Thymus (tissue), 11 donors: ENCODE results near the gene DUSP6. TPM values are rescaled to one million over a fixed set of nuclear protein-coding genes. Genes with fewer than 3 reads are reported as not detected.

ENCODE experiments used
- DNase-seq, 9 donors: peaks; one replicate each; pipeline ENCODE4 v3.0.0-alpha.2; 2013; ENCODE audit warnings: low spot score in 9 of 9, low read depth in 6 of 9, missing footprints in 1 of 9
- H3K27ac ChIP-seq, 2 donors: one replicate each; pipeline ENCODE4 v1.5.1; 2013; ENCODE audit warnings: control low read depth in 1 of 2, low read depth in 1 of 2, low read length in 1 of 2, mild to moderate bottlenecking in 1 of 2, moderate library complexity in 1 of 2
- H3K27me3 ChIP-seq, 2 donors: one replicate each; pipeline ENCODE4 v1.5.1; 2013; ENCODE audit warnings: low read length in 1 of 2; ENCODE audit not compliant: control insufficient read depth in 2 of 2, insufficient read depth in 1 of 2
- H3K36me3 ChIP-seq, 2 donors: one replicate each; pipeline ENCODE4 v1.5.1; 2013; ENCODE audit warnings: low read length in 1 of 2, mild to moderate bottlenecking in 1 of 2, moderate library complexity in 1 of 2; ENCODE audit not compliant: control insufficient read depth in 2 of 2, insufficient read depth in 2 of 2
- H3K4me1 ChIP-seq, 2 donors: one replicate each; pipeline ENCODE4 v1.5.1; 2013; ENCODE audit warnings: low read length in 2 of 2; ENCODE audit not compliant: control insufficient read depth in 2 of 2, insufficient read depth in 2 of 2
- H3K4me3 ChIP-seq, 2 donors: one replicate each; pipeline ENCODE4 v1.5.1; 2013; ENCODE audit warnings: low read length in 2 of 2, control low read depth in 1 of 2, mild to moderate bottlenecking in 1 of 2
- H3K9me3 ChIP-seq, 2 donors: one replicate each; pipeline ENCODE4 v1.5.1; 2013; ENCODE audit warnings: low read length in 1 of 2, mild to moderate bottlenecking in 1 of 2; ENCODE audit not compliant: control insufficient read depth in 2 of 2, insufficient read depth in 1 of 2
- WGBS: extraction: QIAGEN DNeasy Blood & Tissue Kit; methylation state at CpG from one replicate; pipeline ENCODE4 v1.1.7; 2013; 5-methylcytosine and 5-hydroxymethylcytosine counted together
- polyA plus RNA-seq: library from polyadenylated mRNA; stranded (reverse); fragments of 200-250 nt; gene quantifications from one replicate; pipeline ENCODE4 v1.2.3, GENCODE V29; 2013
- total RNA-seq: library from RNA; stranded (reverse); fragments of 120-200 nt; gene quantifications from one replicate; pipeline ENCODE4 v1.2.4, GENCODE V29; 2013
- donor health status: healthy.

The DUSP6 gene
- total and polyA plus RNA-seq, 2 donors: 33.5 to 45.0 TPM

- no peak overlapping the region for H3K4me3 ChIP-seq
- WGBS: 98% methylated on average over 3 of the region's 3 CpGs
Measured at GRCh38 chr12:89366676-89367364, 14.5 kb upstream of the DUSP6 start.

DNA sequence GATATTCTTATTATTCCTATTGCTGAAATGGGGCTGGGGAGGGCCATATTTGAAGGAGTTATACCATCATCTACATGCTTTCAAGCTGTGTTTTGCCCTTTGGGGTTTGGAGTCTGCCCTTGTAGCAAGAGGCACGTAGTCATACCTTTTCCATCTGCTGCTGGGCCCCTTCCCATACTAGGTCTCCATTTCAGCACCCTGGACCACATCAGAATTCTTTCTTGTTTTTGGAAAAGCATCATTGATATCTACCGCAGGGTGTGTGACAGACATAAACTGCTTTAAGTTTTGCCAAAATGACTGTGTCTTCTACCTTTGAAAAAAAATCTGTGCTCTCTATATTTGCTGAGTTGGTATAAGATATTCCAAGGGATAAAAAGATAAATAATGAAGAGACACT lies 12.3 kb upstream of the DUSP6 start:
- Histone ChIP-seq H3K4me3 (no peak overlapping the region), H3K4me1 (no peaks in the 10 kb centered on the region), H3K36me3 (no peaks in the 10 kb centered on the region), H3K27ac (no peak overlapping the region), H3K9me3 (no peaks in the 10 kb centered on the region), H3K27me3 (no peaks in the 10 kb centered on the region)
- DNase-seq: no peak
- 96% methylated on average over 2 of the region's 2 CpGs for WGBS

More at GRCh38 chr12:89366676-89367364, 14.5 kb upstream of the DUSP6 start:
- Histone ChIP-seq H3K27me3 (no peaks in the 10 kb centered on the region), H3K36me3 (no peaks in the 10 kb centered on the region), H3K27ac (no peak overlapping the region), H3K9me3 (no peaks in the 10 kb centered on the region), H3K4me1 (peaks cover 2 to 7% of the 10 kb centered on the region in 2 donors)
- DNase-seq: no peak

GRCh38 chr12:89364058-89364457 lies 11.8 kb upstream of the DUSP6 start:
- no peaks in the 10 kb centered on the region for H3K9me3 ChIP-seq
- no peak overlapping the region for H3K27ac ChIP-seq
- no peaks in the 10 kb centered on the region for H3K4me1 ChIP-seq
- no peak overlapping the region for H3K4me3 ChIP-seq
- no peaks in the 10 kb centered on the region for H3K27me3 ChIP-seq
- DNase-seq: no peak
- 95% methylated on average over 2 of the region's 2 CpGs for WGBS
- H3K36me3 ChIP-seq: no peaks in the 10 kb centered on the region

GRCh38 chr12:89363582-89363981 lies 11.3 kb upstream of the DUSP6 start:
- Histone ChIP-seq H3K9me3 (no peaks in the 10 kb centered on the region), H3K36me3 (no peaks in the 10 kb centered on the region), H3K27ac (no peak overlapping the region), H3K27me3 (no peaks in the 10 kb centered on the region), H3K4me3 (no peak overlapping the region), H3K4me1 (no peaks in the 10 kb centered on the region)
- DNase-seq: no peak

DNA sequence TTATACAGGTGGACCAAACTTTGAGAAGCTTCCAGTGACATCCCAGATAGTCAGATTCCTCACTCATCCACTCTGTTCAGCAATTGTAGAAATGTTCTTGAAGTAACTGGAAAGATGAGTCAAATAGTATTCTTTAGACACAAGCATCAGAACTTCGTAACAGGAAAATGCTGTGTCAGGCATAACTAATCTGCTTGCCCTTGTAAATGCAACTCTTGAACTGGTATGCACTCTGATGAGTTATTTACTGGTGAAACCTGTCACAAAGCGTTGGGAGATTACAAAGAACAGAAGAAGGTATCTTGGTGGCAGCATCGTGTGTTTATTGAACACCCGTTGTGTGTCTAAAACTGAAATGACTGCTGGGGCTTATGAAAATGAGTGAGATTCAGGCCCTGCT lies 10.8 kb upstream of the DUSP6 start:
- WGBS: 98% methylated on average over 4 of the region's 4 CpGs
- no peaks in the 10 kb centered on the region for H3K27me3 ChIP-seq
- no peaks in the 10 kb centered on the region for H3K36me3 ChIP-seq
- H3K27ac ChIP-seq: no peak overlapping the region
- H3K9me3 ChIP-seq: no peaks in the 10 kb centered on the region
- no peak for DNase-seq
- no peaks in the 10 kb centered on the region for H3K4me1 ChIP-seq
- H3K4me3 ChIP-seq: no peak overlapping the region

DNA sequence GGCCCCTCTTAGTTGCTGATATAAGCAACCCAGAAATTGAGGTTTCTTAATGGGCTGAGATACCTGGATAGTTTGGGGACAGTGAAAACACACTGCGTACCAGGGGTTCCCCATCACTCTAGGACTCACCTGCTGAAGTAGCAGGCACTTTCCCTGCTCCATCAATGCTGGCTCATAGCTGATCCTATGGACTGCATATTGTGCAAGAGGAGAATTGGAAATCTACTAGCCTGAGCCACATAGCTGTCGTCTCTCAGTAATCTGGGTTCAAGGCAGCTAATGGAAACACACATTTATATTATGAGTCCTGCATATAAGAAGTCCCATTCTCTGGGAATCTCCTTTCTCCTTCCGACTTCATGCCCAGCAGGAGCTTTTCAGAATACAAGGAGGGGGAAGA lies 7.3 kb upstream of the DUSP6 start:
- Histone ChIP-seq H3K36me3 (no peaks in the 10 kb centered on the region), H3K4me1 (peaks cover 11% of the 10 kb centered on the region in 2 donors), H3K4me3 (no peak overlapping the region), H3K9me3 (no peaks in the 10 kb centered on the region), H3K27me3 (peaks cover 0 to 7% of the 10 kb centered on the region in 2 donors), H3K27ac (no peak overlapping the region)
- 98% methylated on average over 3 of the region's 3 CpGs for WGBS
- DNase-seq: no peak

- no peak overlapping the region for H3K4me3 ChIP-seq
- no peak for DNase-seq
Measured at GRCh38 chr12:89358805-89359204, 6.5 kb upstream of the DUSP6 start.

DNA sequence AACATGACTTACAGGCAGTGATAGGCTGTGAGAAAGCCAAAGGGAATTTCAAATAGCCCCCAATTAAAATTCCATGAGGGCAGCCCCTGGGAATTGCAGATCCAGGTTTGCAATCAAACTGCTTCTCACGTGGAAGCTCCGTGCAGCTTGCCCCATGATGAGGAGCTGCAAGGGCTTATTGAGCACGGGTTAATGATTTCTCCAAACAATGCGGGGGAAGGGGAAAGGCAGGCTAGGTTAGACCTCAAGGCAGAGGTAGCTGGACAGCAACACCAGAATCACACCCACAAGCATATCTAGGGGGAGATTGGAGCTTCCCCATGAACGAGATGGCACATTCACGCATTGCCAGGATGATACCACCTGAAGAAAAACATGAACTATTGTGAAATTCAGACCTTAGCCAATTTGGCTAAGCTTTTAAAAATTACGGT lies 5.0 kb upstream of the DUSP6 start:
- Histone ChIP-seq H3K9me3 (no peaks in the 10 kb centered on the region), H3K4me3 (no peak overlapping the region), H3K27ac (no peak overlapping the region), H3K36me3 (no peaks in the 10 kb centered on the region), H3K27me3 (peaks cover 0 to 30% of the 10 kb centered on the region in 2 donors), H3K4me1 (peaks cover 21 to 34% of the 10 kb centered on the region in 2 donors)
- no peak for DNase-seq
- WGBS: 99% methylated on average over 7 of the region's 7 CpGs

More at GRCh38 chr12:89358805-89359204, 6.5 kb upstream of the DUSP6 start:
- H3K27me3 ChIP-seq: peaks cover 0 to 15% of the 10 kb centered on the region in 2 donors
- H3K9me3 ChIP-seq: no peaks in the 10 kb centered on the region
- H3K36me3 ChIP-seq: no peaks in the 10 kb centered on the region
- no peak overlapping the region for H3K27ac ChIP-seq
- peaks cover 17 to 19% of the 10 kb centered on the region in 2 donors for H3K4me1 ChIP-seq

DNA sequence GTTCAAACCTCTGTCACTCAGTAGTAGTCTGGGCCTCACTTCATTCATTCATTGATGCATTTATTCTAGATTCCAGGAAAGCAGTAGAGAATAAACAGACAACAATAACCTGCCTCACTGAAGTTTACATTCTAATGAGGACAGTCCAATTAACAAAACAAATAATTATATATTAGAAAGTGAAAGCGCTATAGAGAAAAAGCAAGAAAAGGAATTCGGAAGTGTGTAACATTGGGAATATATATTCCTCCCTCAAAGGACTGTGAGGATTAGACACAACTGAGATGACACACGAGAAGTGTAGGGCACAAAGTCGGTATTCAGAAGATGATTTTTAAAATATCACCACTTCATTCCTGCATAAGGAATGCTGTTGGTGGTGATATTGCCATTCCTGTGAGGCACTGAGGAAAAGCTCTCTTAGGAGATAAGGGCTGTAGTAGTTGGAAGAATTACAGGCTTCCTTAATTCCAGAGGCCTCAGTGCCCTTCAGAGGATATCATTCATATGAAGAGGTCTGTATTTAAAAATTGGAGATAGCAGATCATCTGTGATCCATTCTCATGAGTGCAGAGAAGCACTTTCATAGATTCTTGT lies 3.9 kb upstream of the DUSP6 start:
- H3K27me3 ChIP-seq: peaks cover 3 to 42% of the 10 kb centered on the region in 2 donors
- H3K36me3 ChIP-seq: no peaks in the 10 kb centered on the region
- DNase-seq: no peak
- H3K4me1 ChIP-seq: peaks cover 21 to 45% of the 10 kb centered on the region in 2 donors
- no peak overlapping the region for H3K27ac ChIP-seq
- WGBS: 96% methylated on average over 4 of the region's 4 CpGs
- no peak overlapping the region for H3K4me3 ChIP-seq
- peaks cover 0 to 5% of the 10 kb centered on the region in 2 donors for H3K9me3 ChIP-seq
